ENCODE results near the gene EDA.
"Not testable (repeated sequence)": the region's sequence is repeated elsewhere in the genome, so short reads cannot be mapped to it uniquely, and the experiment has no call there.

The EDA gene

DNA sequence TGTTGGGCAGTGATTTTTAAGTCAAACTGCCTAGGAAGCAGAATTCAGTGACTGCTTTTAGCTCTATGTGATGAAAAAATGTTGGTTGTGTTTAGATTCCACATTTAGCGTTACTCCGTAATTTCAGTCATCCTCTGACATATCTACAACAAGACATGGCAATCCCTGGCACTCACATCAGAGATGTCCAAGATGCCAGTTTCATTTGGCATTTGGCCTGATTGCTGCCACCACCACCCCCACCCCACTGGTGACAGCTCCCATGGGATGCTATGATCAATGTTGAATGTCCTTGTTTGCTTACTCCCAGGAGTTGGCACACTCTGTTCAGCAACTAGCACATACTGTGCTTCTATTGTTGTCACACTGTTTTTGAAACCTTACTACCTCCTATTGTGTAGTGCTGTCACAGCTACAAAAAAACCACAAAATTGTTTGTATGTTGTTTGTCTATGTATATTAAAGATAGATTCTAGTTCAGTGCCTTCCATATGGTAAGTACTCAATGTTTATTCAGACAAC, 332.4 kb downstream of the EDA start:
- no peak for DNase-seq (ENCODE audit: low read depth in 4 of 4, low spot score in 1 of 4)

DNA sequence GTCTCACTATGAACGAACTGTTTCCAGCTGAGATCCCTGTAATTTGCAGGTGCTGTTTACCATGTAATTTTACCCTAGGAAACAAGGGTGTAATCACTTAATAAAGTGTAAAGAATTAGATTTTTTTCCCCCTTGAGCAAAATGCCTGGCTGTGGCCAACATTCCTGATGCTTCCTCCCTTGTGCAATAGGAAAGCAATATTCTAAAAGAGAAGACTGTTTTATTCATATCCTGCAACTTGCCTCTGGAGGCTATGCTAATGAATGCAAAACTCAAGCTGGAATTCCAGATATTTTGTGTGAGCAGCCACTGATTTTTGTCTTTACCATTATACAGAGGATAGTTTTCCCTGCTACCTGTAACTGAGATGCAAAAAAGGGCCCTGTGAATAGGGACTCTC, 335.8 kb downstream of the EDA start:
- DNase-seq (ENCODE audit: low read depth in 4 of 4, low spot score in 1 of 4), result no peak

DNA sequence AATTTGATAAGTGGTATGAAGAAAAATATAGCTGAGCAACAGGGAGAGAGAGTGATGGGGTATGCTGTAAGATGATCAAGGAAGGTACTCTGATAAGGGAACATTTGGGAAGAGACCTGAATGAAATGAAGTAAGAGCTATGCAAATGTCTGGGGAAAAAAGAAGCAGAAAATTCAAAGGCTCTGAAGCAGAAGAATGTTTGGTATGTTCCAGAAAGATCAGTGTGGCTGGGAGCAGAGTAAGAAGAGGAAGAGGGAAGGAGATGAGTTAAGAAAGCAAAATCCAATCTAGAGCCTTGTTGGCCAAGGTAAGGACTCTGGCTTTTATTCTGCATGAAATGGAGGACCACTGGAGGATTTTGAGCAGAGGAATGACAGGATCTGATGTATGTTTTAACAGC, 343.8 kb downstream of the EDA start:
- DNase-seq (ENCODE audit: low read depth in 4 of 4, low spot score in 1 of 4), result no peak

DNA sequence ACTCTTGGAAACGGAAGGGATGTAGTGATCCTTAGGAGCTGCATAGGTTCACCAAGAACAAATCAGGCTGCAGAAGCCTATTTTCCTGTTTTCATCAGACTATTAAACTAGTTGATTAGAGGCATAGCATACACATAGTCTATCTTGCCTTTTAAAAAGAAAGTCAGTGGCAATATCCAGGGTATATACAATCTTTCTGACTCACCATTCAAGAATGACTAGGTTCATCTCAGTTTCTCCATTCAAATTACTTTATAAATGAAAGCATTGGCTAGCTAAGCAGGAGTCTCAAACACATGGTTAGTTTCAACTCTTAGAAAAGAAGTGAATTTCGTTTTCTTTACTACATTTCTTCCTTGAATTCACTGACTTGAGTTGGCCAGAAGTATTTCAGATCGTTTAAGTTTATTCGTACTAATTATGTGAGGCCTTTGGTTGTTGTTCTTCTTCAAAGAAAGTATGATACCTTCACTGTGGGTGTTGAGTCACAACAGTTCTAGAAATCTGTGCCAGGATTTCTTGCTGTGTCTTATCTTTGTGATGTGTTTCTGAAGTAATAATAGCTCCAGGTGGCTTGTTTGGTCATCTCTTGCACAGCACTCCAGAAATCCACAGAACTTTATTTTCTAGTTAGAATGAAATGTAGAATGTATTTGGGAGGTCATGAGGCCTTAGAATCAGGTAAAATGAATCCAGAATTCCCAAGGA, 345.6 kb downstream of the EDA start:
- DNase-seq (ENCODE audit: low read depth in 4 of 4, low spot score in 1 of 4), result no peak

DNA sequence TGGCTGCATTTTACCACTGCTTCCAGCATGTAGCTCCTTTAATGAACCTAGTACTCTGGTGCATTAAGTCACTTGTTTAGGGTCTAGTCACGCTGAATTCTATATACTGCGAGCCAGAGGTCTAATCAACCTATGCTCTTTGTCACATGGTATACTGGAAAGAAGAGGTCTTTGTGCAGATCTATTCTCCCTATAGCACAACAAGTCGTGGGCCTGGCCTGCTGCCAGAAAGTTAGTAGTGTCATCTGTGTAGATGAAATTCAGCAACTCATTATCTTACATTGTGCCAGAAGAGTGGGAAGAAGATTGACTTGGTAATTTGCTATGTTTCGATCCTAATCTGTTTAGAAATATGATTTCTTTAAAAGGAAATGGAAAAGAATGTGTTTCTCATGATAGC, 353.0 kb downstream of the EDA start:
- DNase-seq (ENCODE audit: low read depth in 4 of 4, low spot score in 1 of 4), result no peak

DNA sequence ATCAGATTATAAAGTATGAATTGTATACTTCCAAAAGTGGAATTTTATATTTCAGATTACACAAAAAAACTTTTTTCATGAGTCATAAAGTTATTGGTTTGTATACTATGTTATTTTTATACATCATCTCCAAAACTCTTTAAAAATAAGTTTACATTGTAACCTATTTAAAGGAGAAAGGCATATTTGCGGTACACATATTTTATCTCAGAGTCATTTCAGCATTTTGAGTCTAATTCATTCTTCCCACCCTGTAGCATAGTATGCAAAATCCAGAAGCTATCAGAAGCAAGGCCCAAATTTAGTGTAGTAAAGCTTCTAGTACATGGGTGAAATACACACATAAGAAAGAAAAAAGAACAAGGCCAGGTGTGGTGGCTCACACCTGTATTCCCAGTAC, 353.5 kb downstream of the EDA start:
- DNase-seq (ENCODE audit: low read depth in 4 of 4, low spot score in 1 of 4), result no peak

DNA sequence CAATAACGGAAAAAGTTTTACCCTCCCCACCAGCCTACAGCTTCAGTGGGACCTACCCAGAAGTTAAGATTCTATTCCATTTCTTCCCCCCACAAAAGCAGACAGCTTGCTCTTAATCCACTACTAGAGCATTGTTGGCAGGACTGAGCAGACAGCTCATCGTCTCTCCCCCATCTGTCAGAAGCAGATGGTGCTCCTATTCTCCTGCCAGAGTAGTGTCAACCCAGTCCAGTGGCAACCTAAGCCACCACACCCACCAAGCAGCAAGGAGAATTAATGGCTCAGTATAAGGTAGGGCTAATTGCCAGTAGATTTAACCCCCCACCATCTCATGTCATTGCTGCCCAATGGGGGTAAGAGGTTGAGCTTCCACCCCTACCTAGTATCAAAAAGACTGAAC, 371.8 kb downstream of the EDA start:
- no peak for DNase-seq (ENCODE audit: low read depth in 4 of 4, low spot score in 1 of 4)

GRCh38 chrX:69988955-69989394, 373.1 kb downstream of the EDA start:
- DNase-seq (ENCODE audit: low read depth in 4 of 4, low spot score in 1 of 4), result no peak

GRCh38 chrX:69991685-69992084, 375.8 kb downstream of the EDA start:
- DNase-seq (ENCODE audit: low read depth in 4 of 4, low spot score in 1 of 4), result no peak

DNA sequence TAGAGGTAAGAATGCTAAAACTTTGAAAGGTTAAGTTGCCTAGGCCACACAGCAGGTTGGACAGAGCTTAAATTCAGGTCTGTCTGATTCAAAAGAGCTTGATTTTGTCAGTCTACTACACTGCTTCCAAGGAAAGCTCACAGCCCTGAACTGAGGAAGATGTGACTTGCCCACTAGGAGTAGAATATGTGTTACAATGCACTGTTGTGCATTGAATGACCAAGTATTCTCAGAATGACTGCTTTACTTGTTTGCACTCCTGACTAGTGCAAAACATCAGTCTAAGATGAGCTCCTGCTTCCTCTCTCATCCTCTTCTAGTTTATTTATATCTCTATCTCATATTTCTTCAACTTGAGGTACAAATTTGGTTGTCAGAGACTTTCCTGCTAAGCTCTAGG, 377.6 kb downstream of the EDA start:
- DNase-seq (ENCODE audit: low read depth in 4 of 4, low spot score in 1 of 4), result no peak

GRCh38 chrX:69995362-69996112, 379.6 kb downstream of the EDA start:
- no peak for DNase-seq (ENCODE audit: low read depth in 4 of 4, low spot score in 1 of 4)

GRCh38 chrX:69996113-69996468, 380.2 kb downstream of the EDA start:
- DNase-seq (ENCODE audit: low read depth in 4 of 4, low spot score in 1 of 4), result no peak

GRCh38 chrX:69998299-69998698, 382.4 kb downstream of the EDA start:
- DNase-seq (ENCODE audit: low read depth in 4 of 4, low spot score in 1 of 4), result not testable (repeated sequence)

- DNase-seq (ENCODE audit: low read depth in 4 of 4, low spot score in 1 of 4), result no peak
These were observed 385.4 kb downstream of the EDA start for GRCh38 chrX:70001269-70001668.

DNA sequence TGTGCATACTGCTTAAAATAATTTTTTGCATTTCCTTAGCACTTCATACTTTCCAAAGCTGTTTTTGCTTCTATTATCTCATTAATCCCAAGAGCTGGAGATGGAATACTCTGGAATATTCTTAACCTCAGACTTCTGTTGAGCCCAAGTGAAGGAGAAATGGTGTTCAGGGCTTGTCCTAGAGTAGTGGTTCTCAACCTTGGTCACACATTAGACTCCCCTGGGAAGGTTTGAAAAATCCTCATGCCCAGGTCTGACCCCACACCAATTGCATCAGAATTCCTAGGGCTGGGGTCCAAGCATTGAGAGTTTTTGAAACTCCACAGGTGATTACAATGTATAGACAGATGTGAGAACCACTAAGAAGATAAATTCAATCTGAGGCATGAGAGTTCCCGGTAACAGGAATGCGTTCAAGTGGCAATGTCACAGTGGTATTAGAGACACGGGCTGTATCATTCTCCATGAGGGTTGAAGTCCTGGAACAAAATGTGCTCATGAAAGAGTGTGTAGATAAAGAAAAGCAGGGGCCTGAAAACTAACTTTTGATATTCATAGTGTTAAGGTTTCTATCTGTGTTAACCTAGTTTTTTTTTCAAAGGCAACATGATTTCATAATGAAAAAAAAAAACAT, 385.9 kb downstream of the EDA start:
- DNase-seq (ENCODE audit: low read depth in 4 of 4, low spot score in 1 of 4), result no peak

GRCh38 chrX:70007946-70008345, 392.0 kb downstream of the EDA start:
- DNase-seq (ENCODE audit: low read depth in 4 of 4, low spot score in 1 of 4), result no peak

- no peak for DNase-seq (ENCODE audit: low read depth in 4 of 4, low spot score in 1 of 4)
These were observed 393.1 kb downstream of the EDA start for GRCh38 chrX:70009049-70009448.

GRCh38 chrX:70009970-70010369, 394.1 kb downstream of the EDA start:
- DNase-seq (ENCODE audit: low read depth in 4 of 4, low spot score in 1 of 4), result no peak

- DNase-seq (ENCODE audit: low read depth in 4 of 4, low spot score in 1 of 4), result no peak
These were observed 396.8 kb downstream of the EDA start for GRCh38 chrX:70012756-70013155.

GRCh38 chrX:70013466-70014381, 397.8 kb downstream of the EDA start:
- no peak for DNase-seq (ENCODE audit: low read depth in 4 of 4, low spot score in 1 of 4)

GRCh38 chrX:70016513-70016912, 400.6 kb downstream of the EDA start:
- DNase-seq (ENCODE audit: low read depth in 4 of 4, low spot score in 1 of 4), result no peak
